Astrocyte of the spinal cord (primary cell): ENCODE measurements around the gene IRF2BPL.

ENCODE experiments used
- DNase-seq: peaks from one replicate; pipeline ENCODE4 v3.0.0; 2011; ENCODE audit warnings: low read depth, low spot score
- H3K4me3 ChIP-seq: 2 replicates; pipeline ENCODE4 v1.5.1; 2011; ENCODE audit warnings: low read depth, mild to moderate bottlenecking, low read length, moderate library complexity
- CTCF ChIP-seq: IDR thresholded peaks from 2 replicates; pipeline ENCODE4 v1.5.1; 2012; ENCODE audit warnings: low read depth, mild to moderate bottlenecking, low read length, inconsistent platforms
- in situ Hi-C: cut with HindIII; loops from 2 replicates; pipeline ENCODE4 v1.10.0; 2017; ENCODE audit warnings: low sequenced_read_pairs

IRF2BPL gene

GRCh38 chr14:77031759-77032490 is 3.4 kb upstream of the IRF2BPL start:
- in situ Hi-C loops = no loop called here
- DNase-seq = peak; percentile 92
- TF ChIP-seq CTCF = no peak
- no peak overlapping the region for H3K4me3 ChIP-seq

GRCh38 chr14:77027538-77028383 is 747 bp downstream of the IRF2BPL start:
- DNase-seq = peak; percentile 84
- TF ChIP-seq CTCF = peak; percentile 10
- H3K4me3 ChIP-seq = peak overlapping the region; percentile 69
- in situ Hi-C loops = no loop called here

GRCh38 chr14:77026930-77027537 is 1.5 kb downstream of the IRF2BPL start:
- peak; percentile 56 for DNase-seq
- in situ Hi-C loops = no loop called here
- no peak for TF ChIP-seq CTCF

GRCh38 chr14:77026166-77026929 is 2.2 kb downstream of the IRF2BPL start:
- no peak for TF ChIP-seq CTCF
- DNase-seq = peak; percentile 57
- peak overlapping the region; percentile 69 for H3K4me3 ChIP-seq
- in situ Hi-C loops = no loop called here

More at GRCh38 chr14:77026930-77027537, 1.5 kb downstream of the IRF2BPL start:
- H3K4me3 ChIP-seq = peak overlapping the region; percentile 69

GRCh38 chr14:77025744-77026165 is 2.8 kb downstream of the IRF2BPL start:
- H3K4me3 ChIP-seq = peak overlapping the region; percentile 69
- in situ Hi-C loops = no loop called here
- no peak for DNase-seq
- no peak for TF ChIP-seq CTCF
